Stimulated activated CD4-positive, alpha-beta T cell treated with anti-CD3 and anti-CD28 coated beads, Interleukin-2, amount 100 ng/mL, for 24 hours (primary cell): Measurements from ENCODE around the gene PLEK2.

ENCODE experiments used
- DNase-seq, 2 donors: peaks; one replicate each; pipeline ENCODE4 v3.0.0-alpha.2; 2020

Gene PLEK2

DNA sequence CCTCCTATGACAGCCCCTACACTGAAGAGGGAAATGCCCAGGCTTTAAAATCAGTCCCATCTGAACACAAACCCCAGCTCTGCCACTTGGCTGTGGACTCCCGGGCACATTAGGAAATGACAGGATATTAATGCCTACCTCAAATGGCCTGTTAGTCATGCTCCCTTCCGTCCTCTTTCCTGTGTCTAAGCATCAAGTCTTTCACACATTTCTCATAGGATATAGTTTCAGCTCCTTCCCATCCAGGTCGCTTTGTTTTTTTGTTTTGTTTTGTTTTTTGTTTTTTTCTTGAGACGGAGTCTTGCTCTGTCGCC is 16.1 kb downstream of the PLEK2 start:
- DNase-seq = no peak

- no peak for DNase-seq
Measured at GRCh38 chr14:67395086-67395875, 16.7 kb downstream of the PLEK2 start.

- DNase-seq = no peak
Measured at GRCh38 chr14:67393689-67394088, 18.3 kb downstream of the PLEK2 start.

- no peak for DNase-seq
Measured at GRCh38 chr14:67392800-67393199, 19.2 kb downstream of the PLEK2 start.

DNA sequence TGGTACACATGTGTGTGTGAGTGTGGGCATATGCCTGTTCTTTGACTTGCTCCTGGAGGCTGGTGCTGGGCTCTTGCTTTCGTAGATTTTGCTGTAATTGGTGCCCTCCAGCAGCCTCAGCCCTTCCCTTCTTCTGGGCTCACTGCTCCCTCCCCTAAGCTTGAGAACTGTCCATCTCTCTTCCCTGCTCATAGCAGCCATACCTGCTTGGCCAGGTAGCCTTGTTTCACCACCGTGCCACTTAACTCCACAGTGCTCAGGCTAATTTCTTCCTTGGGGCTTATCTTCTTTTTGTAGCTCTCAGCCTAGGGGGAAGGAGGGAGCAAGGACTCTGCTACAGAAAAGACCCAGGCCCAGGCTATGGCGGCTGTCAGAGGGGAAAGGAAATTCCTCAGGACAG is 19.8 kb downstream of the PLEK2 start:
- DNase-seq = no peak

GRCh38 chr14:67391268-67391667 is 20.7 kb downstream of the PLEK2 start:
- DNase-seq = no peak

GRCh38 chr14:67389811-67390534 is 22.0 kb downstream of the PLEK2 start:
- DNase-seq = no peak

DNA sequence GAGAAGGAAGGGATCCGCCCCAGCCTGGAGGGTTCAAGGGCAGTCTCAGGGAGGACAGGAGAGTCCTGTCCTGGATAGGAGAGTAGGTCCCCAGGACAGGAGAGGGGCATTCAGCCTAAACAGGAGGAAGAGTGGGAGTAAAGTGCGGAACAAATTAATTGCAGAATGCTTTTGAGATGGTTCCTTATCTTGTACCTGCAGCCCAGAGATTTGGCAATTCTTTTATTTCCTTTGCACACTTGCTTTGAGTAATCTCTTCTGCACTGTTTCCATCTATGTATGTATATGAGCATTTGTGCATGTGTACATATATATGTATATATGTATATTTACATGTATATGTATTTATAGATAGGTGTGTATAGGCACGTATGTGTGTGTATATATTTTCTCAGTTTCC is 22.7 kb downstream of the PLEK2 start:
- no peak for DNase-seq

DNA sequence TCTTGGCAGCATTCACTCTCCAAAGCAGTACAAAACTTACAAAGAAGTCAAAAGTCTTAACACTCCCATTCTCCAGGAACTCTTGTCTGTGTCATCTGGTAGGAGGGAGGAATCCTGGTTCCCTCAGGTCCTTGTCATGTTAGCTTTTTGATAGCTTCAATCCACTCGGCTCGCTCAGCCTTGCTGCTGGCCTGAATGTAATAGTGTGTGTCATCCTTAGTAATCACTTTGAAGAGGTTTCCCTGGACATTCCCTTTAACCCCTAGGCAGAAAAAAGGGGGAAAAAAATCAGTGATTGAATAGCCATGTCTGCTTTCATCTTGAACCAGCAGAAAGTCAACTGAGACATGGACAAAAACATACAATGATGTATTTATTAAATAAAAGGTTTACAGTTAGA is 24.8 kb downstream of the PLEK2 start:
- no peak for DNase-seq

DNA sequence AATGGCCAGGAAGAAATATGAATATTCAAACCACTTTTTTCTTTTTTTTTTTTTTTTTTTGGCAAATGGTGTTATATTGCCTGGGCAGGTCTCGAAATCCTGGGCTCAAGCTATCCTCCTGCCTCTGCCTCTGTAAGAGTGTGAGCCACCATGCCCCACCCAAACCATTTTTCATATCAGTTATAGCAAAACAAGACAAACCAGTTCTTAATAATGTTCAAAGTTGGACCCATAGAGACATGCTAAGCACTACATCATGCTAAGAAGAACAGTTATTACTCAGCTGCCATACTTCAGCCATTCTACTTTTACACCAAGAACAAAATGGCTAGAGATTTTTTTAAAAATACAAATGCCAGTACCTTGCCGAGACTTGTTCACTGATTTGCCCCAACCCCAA is 26.3 kb downstream of the PLEK2 start:
- DNase-seq = no peak

- no peak for DNase-seq
Measured at GRCh38 chr14:67385120-67385519, 26.8 kb downstream of the PLEK2 start.

GRCh38 chr14:67377916-67378315 is 34.0 kb downstream of the PLEK2 start:
- DNase-seq = no peak

GRCh38 chr14:67373347-67373746 is 38.6 kb downstream of the PLEK2 start:
- DNase-seq = no peak

- no peak for DNase-seq
Measured at GRCh38 chr14:67372833-67373232, 39.1 kb downstream of the PLEK2 start.

GRCh38 chr14:67371247-67372148 is 40.5 kb downstream of the PLEK2 start:
- DNase-seq = no peak

DNA sequence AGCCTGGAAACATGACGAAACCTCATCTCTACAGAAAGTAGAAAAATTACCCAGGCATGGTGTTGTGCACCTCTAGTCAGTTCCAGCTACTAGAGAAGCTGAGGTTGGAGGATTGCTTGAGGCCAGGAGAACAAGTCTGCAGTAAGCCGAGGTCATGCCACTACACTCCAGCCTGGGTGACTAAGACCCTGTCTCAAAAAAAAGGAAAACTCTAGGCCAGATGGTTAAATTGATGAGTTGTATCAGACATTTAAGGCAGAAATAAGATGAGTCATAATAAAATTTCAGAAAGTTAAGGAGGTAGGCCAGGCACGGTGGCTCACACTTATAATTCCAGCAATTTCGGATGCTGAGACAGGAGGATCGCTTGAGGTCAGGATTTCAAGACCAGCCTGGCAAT is 41.1 kb downstream of the PLEK2 start:
- DNase-seq = no peak

- DNase-seq = no peak
Measured at GRCh38 chr14:67365476-67365875, 46.5 kb downstream of the PLEK2 start.

DNA sequence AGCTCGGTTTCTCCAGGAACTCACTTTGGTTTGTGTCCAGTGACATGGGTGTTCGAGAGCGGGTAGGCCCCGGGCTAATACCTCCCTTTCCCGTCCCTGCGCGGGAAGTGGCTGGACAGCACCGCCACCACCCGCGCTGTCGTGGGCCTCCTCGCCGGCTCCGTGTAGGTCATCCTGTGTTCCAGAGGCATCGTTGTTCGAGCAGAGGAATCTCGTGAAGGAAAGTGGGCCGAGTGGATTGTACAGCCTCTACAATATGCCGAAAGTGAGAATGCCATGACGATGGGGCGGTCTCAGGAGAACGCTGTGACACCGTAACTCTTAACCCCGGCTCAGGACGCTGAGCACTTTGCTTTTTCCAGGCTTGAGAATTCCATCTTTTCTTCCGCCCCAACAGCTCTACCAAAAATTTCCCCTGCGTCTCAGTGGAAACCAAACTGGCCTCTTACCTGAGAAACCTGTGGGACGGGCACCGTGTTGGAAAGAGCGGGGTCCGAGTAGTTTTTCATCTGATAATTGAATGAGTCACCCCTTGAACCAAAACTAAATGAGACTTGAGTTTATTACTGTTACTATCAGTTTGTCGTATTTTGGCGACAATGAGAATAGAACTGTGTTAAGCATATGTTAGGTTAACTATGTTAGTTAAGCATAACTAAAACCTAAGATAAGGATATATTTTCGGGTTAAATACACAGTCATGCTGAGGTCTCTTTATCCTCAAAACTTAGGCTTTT is 51.3 kb downstream of the PLEK2 start:
- DNase-seq = no peak

DNA sequence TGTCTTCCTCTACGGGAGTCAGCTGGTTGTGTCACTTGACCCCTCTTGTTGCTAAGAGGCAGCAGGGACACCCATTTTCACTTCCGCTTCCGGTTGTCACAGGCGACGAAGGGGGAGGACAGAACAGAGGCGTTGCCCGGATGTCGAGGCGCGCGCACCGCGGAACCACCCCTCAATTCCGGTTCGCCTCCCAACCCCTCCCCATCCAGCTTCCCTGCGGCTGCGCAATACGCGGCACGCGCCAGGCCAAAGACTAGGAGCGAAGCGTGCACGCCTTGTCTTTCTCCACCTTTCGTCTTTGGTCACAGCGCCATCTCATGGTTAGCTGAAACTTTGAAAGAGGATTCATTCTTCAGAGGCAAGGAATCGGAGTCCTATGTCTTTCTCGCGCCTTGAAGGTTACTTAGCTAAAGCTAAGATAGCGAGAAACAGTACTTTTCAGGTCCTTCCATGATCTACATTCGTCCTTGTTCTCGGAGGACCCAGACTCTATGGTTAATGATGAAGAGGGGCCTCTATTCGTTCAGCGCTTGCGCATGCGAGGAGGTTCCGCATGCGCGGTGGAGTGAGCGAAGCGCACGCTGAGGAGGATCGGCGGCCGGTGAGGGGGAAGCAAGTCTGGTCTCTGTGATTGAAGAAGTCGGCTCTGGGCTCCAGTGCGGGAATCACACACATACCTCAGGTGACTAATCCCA is 52.0 kb downstream of the PLEK2 start, which contains the start of the genes ATP6V1D and EIF2S1:
Gene ATP6V1D, minus strand, starts transcription at position 30 of the 695 bp plus-strand sequence. CDS start 106 bp downstream, outside the sequence.
Gene EIF2S1, plus strand, starts transcription at position 554 of the 695 bp plus-strand sequence. CDS start 4,440 bp downstream, outside the sequence.
- peak; percentile 98 to 99 for DNase-seq

- DNase-seq = no peak
Measured at GRCh38 chr14:67358924-67359774, 52.8 kb downstream of the PLEK2 start.

- no peak for DNase-seq
Measured at GRCh38 chr14:67357969-67358354, 54.0 kb downstream of the PLEK2 start.
